AG10803 (cell line): Measurements from ENCODE around the gene ISY1.

Experiments used
- DNase-seq: peaks from one replicate; pipeline ENCODE4 v3.0.0; 2010; ENCODE audit warnings: low read depth
- H3K4me3 ChIP-seq: 2 replicates; pipeline ENCODE4 v1.5.1; 2011; ENCODE audit warnings: mild to moderate bottlenecking, low read length, control low read depth
- TF ChIP-seq, protein P1 (sequence below): conservative IDR thresholded peaks from 2 replicates; pipeline ENCODE4 v1.5.1; 2011; ENCODE audit warnings: mild to moderate bottlenecking, low read length, control low read depth, inconsistent platforms

The ISY1 gene

DNA sequence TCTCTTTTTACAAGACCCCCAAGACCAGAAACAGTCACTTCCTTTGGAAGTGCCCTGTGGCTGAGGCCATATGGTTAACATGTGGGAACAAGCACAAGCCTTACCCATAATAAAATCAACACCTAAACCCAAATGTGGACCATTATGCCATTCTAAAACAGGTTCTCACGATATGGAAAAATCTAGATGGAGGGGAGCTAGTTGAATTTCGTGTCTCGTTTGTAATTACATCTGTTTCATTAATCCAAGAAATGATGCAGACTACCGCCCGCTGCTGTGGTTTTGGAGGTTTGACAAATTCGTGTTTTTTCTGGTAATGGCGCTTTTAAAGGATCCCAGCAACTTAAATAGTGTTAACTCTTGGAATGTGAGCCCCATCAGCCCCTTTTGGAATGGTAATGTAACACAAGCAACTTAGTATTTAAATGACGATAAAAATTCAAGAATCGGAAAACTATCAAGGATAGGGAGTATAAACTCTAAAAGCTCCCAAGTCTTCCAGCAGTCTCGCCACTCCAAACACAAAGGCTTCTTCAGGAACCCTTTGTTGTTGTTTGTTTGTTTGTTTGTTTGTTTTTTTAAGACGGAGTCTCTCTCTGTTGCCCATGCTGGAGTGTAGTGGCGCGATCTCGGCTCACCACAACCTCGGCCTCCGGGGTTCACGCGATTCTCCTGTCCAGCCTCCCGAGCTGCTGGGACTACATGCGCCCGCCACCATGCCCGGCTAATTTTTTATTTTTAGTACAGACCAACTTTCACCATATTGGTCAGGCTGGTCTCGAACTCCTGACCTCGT, 21.7 kb upstream of the ISY1 start:
- peak; percentile 66 for DNase-seq
- TF ChIP-seq, protein P1, sequence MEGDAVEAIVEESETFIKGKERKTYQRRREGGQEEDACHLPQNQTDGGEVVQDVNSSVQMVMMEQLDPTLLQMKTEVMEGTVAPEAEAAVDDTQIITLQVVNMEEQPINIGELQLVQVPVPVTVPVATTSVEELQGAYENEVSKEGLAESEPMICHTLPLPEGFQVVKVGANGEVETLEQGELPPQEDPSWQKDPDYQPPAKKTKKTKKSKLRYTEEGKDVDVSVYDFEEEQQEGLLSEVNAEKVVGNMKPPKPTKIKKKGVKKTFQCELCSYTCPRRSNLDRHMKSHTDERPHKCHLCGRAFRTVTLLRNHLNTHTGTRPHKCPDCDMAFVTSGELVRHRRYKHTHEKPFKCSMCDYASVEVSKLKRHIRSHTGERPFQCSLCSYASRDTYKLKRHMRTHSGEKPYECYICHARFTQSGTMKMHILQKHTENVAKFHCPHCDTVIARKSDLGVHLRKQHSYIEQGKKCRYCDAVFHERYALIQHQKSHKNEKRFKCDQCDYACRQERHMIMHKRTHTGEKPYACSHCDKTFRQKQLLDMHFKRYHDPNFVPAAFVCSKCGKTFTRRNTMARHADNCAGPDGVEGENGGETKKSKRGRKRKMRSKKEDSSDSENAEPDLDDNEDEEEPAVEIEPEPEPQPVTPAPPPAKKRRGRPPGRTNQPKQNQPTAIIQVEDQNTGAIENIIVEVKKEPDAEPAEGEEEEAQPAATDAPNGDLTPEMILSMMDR: no peak
- H3K4me3 ChIP-seq: peak overlapping the region; percentile 97

DNA sequence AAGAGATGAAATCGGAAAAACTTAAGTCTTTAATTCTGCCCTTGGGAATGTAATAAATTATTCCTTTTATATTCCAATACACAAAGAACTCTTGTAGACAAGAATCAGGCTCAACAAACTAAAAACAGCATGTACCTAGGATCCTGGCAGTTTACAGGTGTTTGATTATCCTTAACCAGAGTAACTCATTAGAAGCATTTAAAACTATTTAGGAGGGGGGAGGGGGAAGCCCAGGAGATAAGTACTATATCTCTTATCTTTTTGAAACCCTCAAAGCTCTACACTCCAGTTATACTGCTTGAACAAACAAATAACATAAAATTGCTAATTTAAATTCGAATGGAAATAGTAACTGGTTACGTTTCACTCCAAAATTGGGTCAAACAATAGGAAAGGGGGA, 21.0 kb upstream of the ISY1 start:
- TF ChIP-seq, protein P1: no peak
- peak overlapping the region; percentile 97 for H3K4me3 ChIP-seq
- DNase-seq: no peak

DNA sequence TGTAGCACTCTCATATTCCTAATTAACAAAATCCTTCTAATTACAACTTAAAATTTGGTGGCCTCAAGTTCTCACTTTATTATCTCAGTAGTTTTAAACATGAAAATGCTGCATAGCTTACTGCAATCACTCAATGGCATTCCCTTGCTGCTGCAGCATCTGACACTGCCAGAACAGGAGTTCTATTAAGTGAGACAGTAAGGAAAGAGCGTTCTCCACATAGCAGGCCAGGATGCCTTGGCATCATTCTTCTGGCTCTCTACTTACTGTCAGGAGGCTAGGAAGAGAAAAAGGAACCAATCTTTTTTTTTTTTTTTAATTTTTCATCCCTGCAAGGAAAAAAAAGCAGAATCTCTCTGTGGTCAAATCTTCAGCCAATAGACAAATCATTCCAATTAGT, 19.6 kb upstream of the ISY1 start:
- DNase-seq: peak; percentile 37
- TF ChIP-seq, protein P1: no peak
- H3K4me3 ChIP-seq: peak overlapping the region; percentile 11; the same call in 1 of the 2 replicates

DNA sequence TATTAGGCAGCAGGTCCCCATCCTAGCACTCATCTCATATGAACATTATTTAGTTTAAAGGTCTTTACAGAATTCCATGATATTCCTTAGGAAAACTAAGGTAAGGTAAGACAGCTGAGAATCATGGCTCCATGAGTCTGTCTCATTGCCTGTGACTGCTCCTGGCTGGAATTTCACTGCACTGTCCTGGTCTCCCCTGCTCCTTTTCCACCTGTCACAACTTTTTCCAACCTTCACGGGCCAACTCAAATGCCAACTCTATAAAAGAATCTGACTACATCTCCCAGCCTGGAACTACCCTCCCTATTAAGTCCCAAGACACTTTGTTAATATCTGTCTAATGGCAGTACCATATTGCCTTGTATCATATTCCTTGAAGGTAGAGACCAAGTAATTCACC, 15.2 kb upstream of the ISY1 start:
- TF ChIP-seq, protein P1: no peak
- H3K4me3 ChIP-seq: no peak overlapping the region
- DNase-seq: no peak

DNA sequence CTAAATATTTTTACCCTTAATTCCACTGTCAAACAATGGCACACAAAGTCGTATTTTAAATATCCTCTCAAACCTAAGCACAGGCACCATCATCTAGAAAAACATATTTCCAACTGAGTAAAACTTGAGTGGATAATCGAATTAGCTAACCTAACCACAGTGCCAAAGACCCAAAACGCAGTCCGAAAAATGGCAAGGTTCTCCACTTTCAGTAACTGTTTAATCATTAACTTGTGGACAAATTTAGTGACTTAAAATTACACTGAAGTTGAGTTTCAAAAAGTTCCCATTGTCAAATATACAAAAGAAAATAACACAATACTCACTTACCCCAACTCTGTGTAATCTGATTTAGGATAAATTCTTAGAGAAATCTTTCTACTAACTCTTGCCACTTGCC, 12.9 kb upstream of the ISY1 start:
- H3K4me3 ChIP-seq: no peak overlapping the region
- DNase-seq: no peak
- TF ChIP-seq, protein P1: no peak

DNA sequence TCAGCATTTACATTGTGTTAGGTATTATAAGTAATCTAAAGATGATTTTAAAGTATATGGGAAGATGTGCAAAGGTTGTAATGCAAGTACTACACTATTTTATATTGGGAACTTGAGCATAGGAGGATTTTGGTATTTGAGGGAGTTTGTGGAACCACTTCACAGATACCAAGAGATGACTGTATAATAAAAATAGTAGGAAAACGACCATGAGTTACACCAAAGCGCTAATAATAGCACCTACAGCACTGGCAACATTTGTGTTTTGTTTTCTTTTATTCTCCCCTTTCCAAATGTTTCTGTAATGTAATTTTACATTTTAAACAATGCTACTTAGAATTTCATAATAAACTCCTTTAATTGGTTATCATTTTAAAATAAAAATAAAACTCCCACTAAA, 12.3 kb upstream of the ISY1 start:
- H3K4me3 ChIP-seq: no peak overlapping the region
- TF ChIP-seq, protein P1: no peak
- no peak for DNase-seq
